ENCODE measurements around the gene EVI5.

EVI5 gene

DNA sequence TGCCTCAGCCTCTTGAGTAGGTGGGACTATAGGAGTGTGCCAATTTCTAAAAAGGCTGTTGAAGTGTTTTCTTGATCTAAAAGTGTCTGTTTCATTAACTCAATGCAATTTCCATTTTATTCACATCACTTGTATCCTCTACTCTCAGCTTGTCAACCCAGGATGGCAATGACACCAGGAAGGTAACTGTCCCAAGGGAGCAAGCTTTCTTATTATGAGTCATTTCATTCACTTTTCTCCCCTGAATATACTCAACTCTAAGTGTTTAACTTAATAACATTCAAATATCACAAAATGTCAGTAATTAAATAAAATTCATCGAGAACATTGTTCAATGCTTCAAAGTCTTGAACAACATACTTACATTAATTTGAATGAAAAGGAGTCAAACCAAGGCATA is 275.3 kb downstream of the EVI5 start:
- Mint-ChIP-seq H3K27me3 (ENCODE audit: low read depth) (no peaks in the 10 kb centered on the region), H3K4me3 (no peak overlapping the region), H3K4me1 (no peaks in the 10 kb centered on the region), H3K27ac (no peak overlapping the region), H3K9me3 (no peaks in the 10 kb centered on the region), H3K36me3 (ENCODE audit: low read depth) (peaks cover 6% of the 10 kb centered on the region)
- TF ChIP-seq, protein P1, sequence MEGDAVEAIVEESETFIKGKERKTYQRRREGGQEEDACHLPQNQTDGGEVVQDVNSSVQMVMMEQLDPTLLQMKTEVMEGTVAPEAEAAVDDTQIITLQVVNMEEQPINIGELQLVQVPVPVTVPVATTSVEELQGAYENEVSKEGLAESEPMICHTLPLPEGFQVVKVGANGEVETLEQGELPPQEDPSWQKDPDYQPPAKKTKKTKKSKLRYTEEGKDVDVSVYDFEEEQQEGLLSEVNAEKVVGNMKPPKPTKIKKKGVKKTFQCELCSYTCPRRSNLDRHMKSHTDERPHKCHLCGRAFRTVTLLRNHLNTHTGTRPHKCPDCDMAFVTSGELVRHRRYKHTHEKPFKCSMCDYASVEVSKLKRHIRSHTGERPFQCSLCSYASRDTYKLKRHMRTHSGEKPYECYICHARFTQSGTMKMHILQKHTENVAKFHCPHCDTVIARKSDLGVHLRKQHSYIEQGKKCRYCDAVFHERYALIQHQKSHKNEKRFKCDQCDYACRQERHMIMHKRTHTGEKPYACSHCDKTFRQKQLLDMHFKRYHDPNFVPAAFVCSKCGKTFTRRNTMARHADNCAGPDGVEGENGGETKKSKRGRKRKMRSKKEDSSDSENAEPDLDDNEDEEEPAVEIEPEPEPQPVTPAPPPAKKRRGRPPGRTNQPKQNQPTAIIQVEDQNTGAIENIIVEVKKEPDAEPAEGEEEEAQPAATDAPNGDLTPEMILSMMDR (IDR thresholded peaks at IDR 0.05; ENCODE audit: unreplicated experiment in 3 of 3), result no peak

GRCh38 chr1:92505015-92505692 is 279.8 kb downstream of the EVI5 start:
- H3K4me1 Mint-ChIP-seq, result no peaks in the 10 kb centered on the region
- no peak overlapping the region for H3K4me3 Mint-ChIP-seq
- H3K27me3 Mint-ChIP-seq (ENCODE audit: low read depth), result no peaks in the 10 kb centered on the region
- TF ChIP-seq, protein P1 (IDR thresholded peaks at IDR 0.05; ENCODE audit: unreplicated experiment in 3 of 3), result no peak
- H3K9me3 Mint-ChIP-seq, result no peaks in the 10 kb centered on the region
- H3K36me3 Mint-ChIP-seq (ENCODE audit: low read depth), result no peaks in the 10 kb centered on the region
- H3K27ac Mint-ChIP-seq, result no peak overlapping the region

DNA sequence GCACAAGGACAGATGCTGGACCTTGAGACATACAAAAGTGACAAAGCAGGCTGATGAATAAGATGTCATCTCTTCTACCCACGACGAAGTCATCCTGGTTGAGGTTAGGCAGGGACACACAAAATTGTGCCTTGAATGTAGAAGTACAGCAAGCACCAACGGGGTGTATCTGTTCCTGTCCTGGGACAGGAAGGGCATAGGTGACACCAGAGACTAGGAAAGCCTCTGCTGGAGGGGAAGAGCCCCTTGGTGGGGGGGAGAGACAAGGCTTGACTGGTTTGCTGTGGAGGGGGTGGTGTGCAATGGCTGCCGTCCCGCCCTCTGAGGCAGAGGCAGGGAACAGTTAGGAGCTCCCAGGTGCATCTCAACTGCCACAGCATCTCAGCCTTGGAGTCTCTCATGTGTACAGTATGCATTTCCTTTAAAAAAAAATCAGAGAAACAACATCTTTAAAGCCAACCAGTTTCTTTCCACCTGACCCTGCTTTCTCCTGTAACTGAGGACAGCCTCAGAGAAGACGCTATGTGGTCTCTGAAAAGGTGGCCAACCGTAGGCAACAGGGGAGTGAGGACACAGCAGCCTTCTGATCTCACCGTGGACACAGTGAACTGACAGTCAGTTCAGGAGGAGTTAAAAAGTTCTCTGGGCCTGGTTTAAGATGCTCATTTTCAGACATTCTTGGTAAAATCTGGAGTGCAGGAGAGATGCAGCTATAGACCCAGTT is 280.5 kb downstream of the EVI5 start:
- Mint-ChIP-seq H3K27ac (no peak overlapping the region), H3K36me3 (ENCODE audit: low read depth) (no peaks in the 10 kb centered on the region), H3K4me1 (no peaks in the 10 kb centered on the region), H3K27me3 (ENCODE audit: low read depth) (no peaks in the 10 kb centered on the region), H3K4me3 (no peak overlapping the region), H3K9me3 (no peaks in the 10 kb centered on the region)
- TF ChIP-seq, protein P1 (IDR thresholded peaks at IDR 0.05; ENCODE audit: unreplicated experiment in 3 of 3), result no peak

DNA sequence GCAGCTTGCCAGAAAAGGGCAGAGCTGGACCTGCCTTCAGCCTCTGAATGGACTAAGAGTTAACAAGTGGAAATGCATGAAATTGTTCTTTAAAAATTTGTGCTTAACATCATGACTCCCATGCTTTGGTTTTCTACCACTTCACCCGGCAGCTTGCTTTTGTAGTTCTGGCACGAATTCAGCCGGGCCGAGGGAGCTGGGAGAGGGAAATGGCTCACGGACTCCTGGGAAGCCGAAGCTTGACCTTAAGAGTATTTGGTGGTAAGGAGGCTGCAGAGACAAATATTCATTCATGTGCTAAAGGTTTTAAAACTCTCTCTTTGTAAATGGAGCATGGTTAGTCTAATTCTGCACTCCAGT is 281.0 kb downstream of the EVI5 start:
- no peaks in the 10 kb centered on the region for H3K36me3 Mint-ChIP-seq (ENCODE audit: low read depth)
- no peaks in the 10 kb centered on the region for H3K4me1 Mint-ChIP-seq
- TF ChIP-seq, protein P1 (IDR thresholded peaks at IDR 0.05; ENCODE audit: unreplicated experiment in 3 of 3), result no peak
- no peak overlapping the region for H3K27ac Mint-ChIP-seq
- H3K27me3 Mint-ChIP-seq (ENCODE audit: low read depth), result no peaks in the 10 kb centered on the region
- no peak overlapping the region for H3K4me3 Mint-ChIP-seq
- H3K9me3 Mint-ChIP-seq, result no peaks in the 10 kb centered on the region

GRCh38 chr1:92503043-92503925 is 281.6 kb downstream of the EVI5 start:
- TF ChIP-seq, protein P1 (IDR thresholded peaks at IDR 0.05; ENCODE audit: unreplicated experiment in 3 of 3), result no peak
- Mint-ChIP-seq H3K9me3 (no peaks in the 10 kb centered on the region), H3K4me1 (no peaks in the 10 kb centered on the region), H3K4me3 (no peak overlapping the region), H3K36me3 (ENCODE audit: low read depth) (no peaks in the 10 kb centered on the region), H3K27ac (no peak overlapping the region), H3K27me3 (ENCODE audit: low read depth) (peaks cover 3% of the 10 kb centered on the region)
